Stimulated activated naive CD4-positive, alpha-beta T cell treated with Interleukin-2 at 50 U/mL for 16 hours (primary cell): Measurements from ENCODE around the gene LRRIQ1.

Experiments
- DNase-seq: peaks from one replicate; lab custom pipeline; 2025; lab: John Stamatoyannopoulos, UW

LRRIQ1 gene

GRCh38 chr12:85280165-85280983 lies 244.2 kb downstream of the LRRIQ1 start, which contains the start of gene ALX1:
Gene ALX1, plus strand, starts transcription at chr12:85280220. Its CDS starts 42 bp downstream, at chr12:85280262.
- DNase-seq: no peak

GRCh38 chr12:85280984-85281630 lies 245.0 kb downstream of the LRRIQ1 start:
- no peak for DNase-seq

GRCh38 chr12:85281636-85282312 lies 245.6 kb downstream of the LRRIQ1 start:
- DNase-seq: no peak

GRCh38 chr12:85283560-85283959 lies 247.4 kb downstream of the LRRIQ1 start:
- DNase-seq: no peak
